Cerebellar nuclear complex (tissue), 1 donor: ENCODE results near the gene KCNH1.

Experiments
- DNase-seq, 2 experiments: peaks; one replicate each; lab custom pipeline; 2025; lab: John Stamatoyannopoulos, UW

The KCNH1 gene

DNA sequence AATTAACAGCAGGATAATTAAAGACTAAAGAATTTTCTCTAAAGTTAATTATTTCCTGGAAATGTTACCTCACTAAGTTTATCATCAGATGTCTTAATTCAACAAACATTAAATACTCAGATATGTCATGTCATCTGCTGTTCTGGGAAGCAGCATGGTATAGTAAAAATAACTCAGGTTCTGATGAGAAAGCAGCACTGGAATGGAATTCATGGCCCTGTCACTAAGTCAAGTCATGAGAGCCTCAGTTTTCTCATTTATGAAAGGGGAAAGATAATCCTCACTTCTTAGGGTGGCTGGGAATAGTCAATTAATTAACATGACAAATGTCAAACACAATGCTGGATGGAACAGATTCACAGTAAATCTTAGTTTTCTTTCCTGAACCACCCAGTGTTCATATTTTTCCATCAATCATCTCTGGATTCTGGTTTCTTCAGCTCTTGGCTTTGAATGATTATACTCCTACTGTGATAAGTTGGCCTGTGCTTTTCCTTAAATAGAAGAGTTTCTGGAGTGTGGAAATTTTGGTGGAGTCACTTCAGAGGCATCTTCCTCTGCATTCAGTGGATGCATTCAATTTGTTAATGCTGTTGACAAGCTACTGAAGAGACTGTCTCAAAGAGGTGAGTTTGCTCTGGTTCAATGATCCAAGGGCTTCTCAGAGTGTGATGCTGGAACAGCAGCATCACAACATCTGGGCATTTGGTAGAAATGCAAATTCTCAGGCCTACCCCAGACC, 319.4 kb downstream of the KCNH1 start:
- no peak for DNase-seq

GRCh38 chr1:210801501-210801900, 332.4 kb downstream of the KCNH1 start:
- DNase-seq: no peak

- DNase-seq: no peak
Observed at GRCh38 chr1:210800756-210801155, 333.2 kb downstream of the KCNH1 start.

DNA sequence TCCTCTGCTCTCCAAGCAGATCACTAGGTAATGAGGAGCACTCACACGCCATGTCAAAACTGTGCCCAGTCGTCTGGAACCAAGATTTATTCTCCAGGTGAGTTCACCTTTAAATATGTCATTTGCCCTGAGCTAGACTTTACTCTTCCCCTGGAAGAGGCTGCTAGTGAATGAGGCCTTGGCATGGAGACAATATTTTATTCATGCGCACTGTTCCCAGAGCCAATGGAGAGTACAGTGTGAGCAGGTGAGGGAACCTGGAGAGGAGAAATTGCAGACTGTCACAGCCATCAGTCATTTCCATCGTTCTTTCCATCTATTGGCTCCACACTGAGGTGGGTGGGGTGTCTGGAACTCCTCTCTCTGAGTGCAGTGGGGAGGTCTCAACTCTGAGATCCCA, 333.6 kb downstream of the KCNH1 start:
- peak in 1 of 2 experiments; percentile 31 for DNase-seq

DNA sequence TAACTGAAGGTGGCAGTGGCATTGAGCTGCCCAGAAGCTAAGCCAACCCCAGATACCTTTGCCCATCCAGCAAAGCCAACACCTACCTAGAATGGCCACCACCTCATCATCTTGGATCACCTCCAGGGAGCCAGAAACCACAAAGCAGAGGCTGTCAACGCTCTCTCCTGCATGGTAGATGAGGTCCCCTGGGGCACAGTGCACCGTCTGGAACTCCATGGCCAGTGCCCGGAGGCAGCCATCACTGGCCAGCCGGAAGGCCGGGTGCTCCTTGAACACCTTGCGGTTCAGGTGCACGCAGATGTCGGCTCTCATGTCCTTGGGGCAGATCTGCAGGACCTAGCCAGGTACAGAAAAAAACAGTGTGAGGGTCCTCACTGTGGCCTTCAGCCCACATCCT, 336.5 kb downstream of the KCNH1 start:
- DNase-seq: no peak

DNA sequence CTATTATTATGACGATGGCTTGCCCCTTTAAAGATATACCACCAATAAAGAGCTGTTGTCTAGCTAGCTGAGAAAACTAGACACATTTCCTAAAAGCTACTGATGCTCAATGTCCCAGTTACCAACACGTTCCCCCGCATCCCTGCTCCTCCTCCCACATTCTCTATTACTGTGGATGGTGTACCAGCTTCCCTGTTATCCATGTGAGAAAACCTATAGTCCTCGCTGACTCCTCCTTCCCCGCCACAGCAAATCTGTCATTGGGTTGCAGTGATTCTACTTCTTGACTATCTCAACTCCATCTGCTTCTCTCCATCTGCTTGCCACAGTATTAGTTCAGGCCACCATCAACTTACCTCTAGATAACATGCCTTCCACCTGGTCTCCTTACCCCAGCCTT, 337.5 kb downstream of the KCNH1 start:
- no peak for DNase-seq

- no peak for DNase-seq
Observed at GRCh38 chr1:210794445-210794844, 339.5 kb downstream of the KCNH1 start.

GRCh38 chr1:210792250-210793102, 341.5 kb downstream of the KCNH1 start:
- no peak for DNase-seq

- no peak for DNase-seq
Observed at GRCh38 chr1:210790196-210790595, 343.8 kb downstream of the KCNH1 start.

GRCh38 chr1:210787800-210788199, 346.1 kb downstream of the KCNH1 start:
- no peak for DNase-seq

DNA sequence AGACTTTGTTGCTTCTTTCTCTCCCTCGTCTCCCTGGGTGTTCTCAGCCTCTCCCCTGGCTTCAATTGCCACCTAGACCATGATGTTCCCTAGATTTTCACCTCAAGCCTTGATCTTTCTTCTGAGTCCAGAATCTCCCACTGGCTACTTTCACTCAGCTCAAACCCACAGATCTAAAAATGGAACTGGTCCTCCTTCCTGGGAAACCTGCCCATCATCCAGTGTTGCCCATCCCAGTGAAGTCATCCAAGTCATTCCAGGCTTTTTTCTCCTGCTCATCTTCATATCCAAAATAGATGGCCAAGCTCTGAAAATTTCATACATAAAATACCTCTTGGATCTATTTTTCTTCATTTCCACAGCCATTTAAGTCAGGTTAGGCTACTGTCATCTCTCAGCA, 347.4 kb downstream of the KCNH1 start:
- DNase-seq: peak; percentile 36 to 49

DNA sequence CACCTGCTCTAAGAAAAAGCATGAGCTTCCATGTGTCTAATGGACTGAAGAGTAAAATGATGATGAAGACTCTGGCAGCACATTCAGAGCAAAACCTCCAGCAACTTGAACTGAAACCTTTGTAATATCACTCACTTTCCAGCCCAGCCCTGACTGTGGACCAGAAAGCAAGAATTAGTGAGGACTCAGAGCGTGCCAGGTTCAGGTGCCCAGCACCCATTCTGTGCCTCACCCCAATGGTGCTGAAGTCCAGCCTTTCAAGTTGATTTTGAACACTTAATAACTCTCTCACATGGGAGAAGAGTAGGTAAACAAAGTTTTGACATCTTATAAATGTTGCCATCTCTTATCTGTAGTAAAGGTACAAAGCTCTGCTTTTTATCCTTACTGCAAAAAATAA, 350.0 kb downstream of the KCNH1 start:
- no peak for DNase-seq

GRCh38 chr1:210781652-210782051, 352.3 kb downstream of the KCNH1 start:
- DNase-seq: no peak

- no peak for DNase-seq
Observed at GRCh38 chr1:210779269-210779668, 354.7 kb downstream of the KCNH1 start.

DNA sequence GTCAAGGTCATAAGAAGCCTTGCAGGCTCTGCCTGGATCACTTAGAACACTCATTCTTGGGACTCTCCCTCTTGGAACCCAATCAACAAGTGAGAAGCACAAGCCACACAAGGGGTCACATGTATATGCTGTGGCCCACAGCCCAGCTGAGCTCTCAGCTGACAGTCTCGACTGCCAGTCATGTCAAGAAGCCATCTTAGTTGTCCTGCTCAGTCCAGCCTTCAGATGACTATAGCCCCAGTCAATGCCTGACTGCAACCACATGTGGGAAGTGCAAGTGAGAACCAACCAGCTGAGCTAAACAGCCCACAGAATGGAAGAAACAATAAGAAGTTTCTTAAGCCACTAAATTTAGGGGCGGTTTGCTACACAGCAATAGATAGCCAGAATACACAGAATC, 356.0 kb downstream of the KCNH1 start:
- no peak for DNase-seq

GRCh38 chr1:210776712-210777111, 357.2 kb downstream of the KCNH1 start:
- DNase-seq: no peak

GRCh38 chr1:210775289-210775688, 358.7 kb downstream of the KCNH1 start:
- no peak for DNase-seq

DNA sequence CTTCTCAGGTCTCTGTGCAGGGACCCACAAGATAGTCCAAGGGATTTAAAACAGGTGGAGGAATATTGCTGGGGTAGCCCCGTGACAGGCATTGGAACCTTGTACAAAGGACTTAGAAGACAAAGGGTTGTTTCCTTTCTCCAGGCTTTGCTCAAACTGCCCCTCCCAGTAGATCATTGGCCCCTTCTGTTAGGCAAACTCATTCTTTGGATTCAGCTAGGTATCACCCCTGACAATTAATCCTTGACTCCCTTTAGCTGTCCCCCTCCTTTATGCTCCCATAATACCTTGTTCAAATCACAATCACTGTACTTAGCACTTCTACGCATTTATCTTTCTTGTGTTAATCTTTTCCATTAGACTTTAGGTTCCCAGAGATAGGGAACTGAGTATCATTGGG, 360.5 kb downstream of the KCNH1 start:
- DNase-seq: no peak

GRCh38 chr1:210771131-210771530, 362.8 kb downstream of the KCNH1 start:
- no peak for DNase-seq

DNA sequence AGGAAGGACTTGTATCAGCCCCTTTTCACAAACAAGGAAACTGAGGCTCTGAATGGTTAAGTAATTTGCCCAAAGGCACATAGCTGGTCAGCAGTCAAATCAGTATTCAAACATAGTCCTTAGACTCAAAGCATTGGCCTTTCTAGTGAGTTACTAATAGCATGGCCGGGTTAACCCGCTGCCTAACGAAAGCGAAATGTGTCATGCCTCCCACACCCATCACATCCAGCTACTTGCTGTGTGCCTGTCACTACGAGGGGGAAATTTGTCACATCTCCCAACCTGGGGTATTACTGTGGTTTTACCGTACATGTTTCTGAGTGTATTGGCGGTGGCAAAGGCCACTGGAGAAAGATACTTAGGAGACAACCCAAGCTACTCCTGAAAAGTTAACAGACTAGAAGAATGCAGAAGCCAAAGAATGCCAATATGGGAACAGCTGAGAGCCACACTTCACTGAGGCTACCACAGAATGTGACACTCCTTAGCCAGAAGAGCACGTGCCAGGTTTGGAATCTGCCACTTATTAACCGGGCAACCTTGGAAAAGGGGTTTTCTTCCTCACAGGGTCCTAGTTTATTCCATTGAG, 363.5 kb downstream of the KCNH1 start:
- no peak for DNase-seq

GRCh38 chr1:210769473-210769872, 364.5 kb downstream of the KCNH1 start:
- DNase-seq: no peak

GRCh38 chr1:210764536-210764935, 369.4 kb downstream of the KCNH1 start:
- DNase-seq: peak in 1 of 2 experiments; percentile 73

DNA sequence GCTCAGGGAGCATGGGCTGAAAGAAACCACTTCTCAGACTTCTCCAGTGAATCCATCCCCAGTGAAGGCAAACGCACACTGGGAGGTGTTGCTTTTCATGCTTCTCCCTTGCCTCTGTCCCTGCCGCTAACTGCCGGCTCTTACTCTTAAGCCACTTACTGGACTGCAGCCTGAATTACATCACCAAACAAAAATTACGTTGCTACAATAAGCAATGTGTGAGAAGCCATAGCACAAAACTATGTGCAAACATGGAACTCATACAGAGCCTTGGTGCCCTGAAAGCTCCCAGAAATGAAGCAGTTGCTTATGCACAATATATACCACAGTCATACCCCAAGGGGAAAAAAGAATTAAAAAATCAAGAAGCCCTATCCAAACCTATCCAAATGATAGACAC, 375.2 kb downstream of the KCNH1 start:
- DNase-seq: no peak
